RWPE2 (cell line): ENCODE results near the gene SMCR8.

Experiments used
- ATAC-seq: fragments of 200-7000 bp; cut with Tn5 transposase; 3 replicates; pipeline ENCODE4 v1.9.1; 2021; ENCODE audit warnings: low read depth
- DNase-seq: peaks from one replicate; pipeline ENCODE4 v3.0.0-alpha.2; 2020; ENCODE audit warnings: low spot score
- H3K27ac ChIP-seq: fragments of 450-650 bp; 2 replicates; pipeline ENCODE4 v1.5.1; 2017; ENCODE audit warnings: mild to moderate bottlenecking; ENCODE audit not compliant: poor library complexity, severe bottlenecking
- H3K27me3 ChIP-seq: fragments of 250-450 bp; sonication (Bioruptor Pico); 2 replicates; pipeline ENCODE4 v1.5.1; 2021; ENCODE audit warnings: mild to moderate bottlenecking, moderate library complexity; ENCODE audit not compliant: insufficient read depth, poor library complexity, severe bottlenecking
- H3K36me3 ChIP-seq: fragments of 250-450 bp; sonication (Bioruptor Pico); 2 replicates; pipeline ENCODE4 v1.5.1; 2020; ENCODE audit warnings: low read depth, mild to moderate bottlenecking, moderate library complexity
- H3K4me1 ChIP-seq: fragments of 250-450 bp; sonication (Bioruptor Pico); 2 replicates; pipeline ENCODE4 v1.5.1; 2021; ENCODE audit warnings: mild to moderate bottlenecking, moderate library complexity; ENCODE audit not compliant: insufficient read depth, poor library complexity, severe bottlenecking
- H3K4me3 ChIP-seq: fragments of 250-450 bp; sonication (Bioruptor Pico); 2 replicates; pipeline ENCODE4 v1.5.1; 2021; ENCODE audit warnings: mild to moderate bottlenecking, moderate library complexity; ENCODE audit not compliant: severe bottlenecking
- H3K9me3 ChIP-seq: fragments of 250-450 bp; sonication (Bioruptor Pico); 2 replicates; pipeline ENCODE4 v1.5.1; 2021; ENCODE audit warnings: mild to moderate bottlenecking, moderate library complexity; ENCODE audit not compliant: severe bottlenecking
- CTCF ChIP-seq: fragments of 450-650 bp; IDR thresholded peaks from one replicate; pipeline ENCODE4 v1.5.1; 2017; ENCODE audit warnings: mild to moderate bottlenecking, moderate library complexity; ENCODE audit not compliant: poor library complexity, severe bottlenecking

The SMCR8 gene

GRCh38 chr17:18356624-18357023, 41.5 kb downstream of the SMCR8 start:
- ATAC-seq = no peak
- H3K27me3 ChIP-seq = no peaks in the 10 kb centered on the region
- no peak for DNase-seq
- peaks cover 55% of the 10 kb centered on the region for H3K36me3 ChIP-seq
- no peak overlapping the region for H3K4me3 ChIP-seq
- H3K4me1 ChIP-seq = no peaks in the 10 kb centered on the region
- no peak overlapping the region for H3K27ac ChIP-seq
- TF ChIP-seq CTCF = no peak
- H3K9me3 ChIP-seq = no peaks in the 10 kb centered on the region

- TF ChIP-seq CTCF = no peak
These were observed 45.4 kb downstream of the SMCR8 start for GRCh38 chr17:18360518-18360917.

GRCh38 chr17:18361837-18362697, 47.0 kb downstream of the SMCR8 start:
- Histone ChIP-seq H3K9me3 (no peaks in the 10 kb centered on the region), H3K27ac (peak overlapping the region; percentile 43), H3K27me3 (no peaks in the 10 kb centered on the region), H3K4me3 (peak overlapping the region; percentile 66), H3K36me3 (peaks cover 16% of the 10 kb centered on the region), H3K4me1 (no peaks in the 10 kb centered on the region)
- ATAC-seq (no peak), DNase-seq (no peak)
- no peak for TF ChIP-seq CTCF

More at GRCh38 chr17:18360518-18360917, 45.4 kb downstream of the SMCR8 start:
- no peaks in the 10 kb centered on the region for H3K9me3 ChIP-seq
- H3K4me3 ChIP-seq = no peak overlapping the region
- peaks cover 27% of the 10 kb centered on the region for H3K36me3 ChIP-seq
- no peak overlapping the region for H3K27ac ChIP-seq
- no peak for ATAC-seq
- DNase-seq = no peak
- H3K4me1 ChIP-seq = no peaks in the 10 kb centered on the region
- no peaks in the 10 kb centered on the region for H3K27me3 ChIP-seq

GRCh38 chr17:18362698-18363100, 47.6 kb downstream of the SMCR8 start:
- Histone ChIP-seq H3K9me3 (no peaks in the 10 kb centered on the region), H3K4me1 (no peaks in the 10 kb centered on the region), H3K4me3 (peak overlapping the region; percentile 66), H3K27me3 (no peaks in the 10 kb centered on the region), H3K36me3 (peaks cover 12% of the 10 kb centered on the region), H3K27ac (peak overlapping the region; percentile 43)
- ATAC-seq (no peak), DNase-seq (no peak)
- no peak for TF ChIP-seq CTCF
